Lower leg skin (tissue), 3 donors: ENCODE measurements around the gene PRRX2.

ENCODE experiments used
- POLR2A ChIP-seq, 2 donors: fragments of 450-650 bp; IDR thresholded peaks; one replicate each; pipeline ENCODE4 v1.6.1; 2016 to 2017; ENCODE audit warnings: antibody characterized with exemption in 2 of 2, mild to moderate bottlenecking in 1 of 2, moderate library complexity in 1 of 2
- TF ChIP-seq, protein P1 (sequence below), 3 donors: fragments of 450-650 bp; IDR thresholded peaks; one replicate each; pipeline ENCODE4 v1.5.1; 2016; ENCODE audit warnings: antibody characterized with exemption in 3 of 3, mild to moderate bottlenecking in 3 of 3, moderate library complexity in 2 of 3

DNA sequence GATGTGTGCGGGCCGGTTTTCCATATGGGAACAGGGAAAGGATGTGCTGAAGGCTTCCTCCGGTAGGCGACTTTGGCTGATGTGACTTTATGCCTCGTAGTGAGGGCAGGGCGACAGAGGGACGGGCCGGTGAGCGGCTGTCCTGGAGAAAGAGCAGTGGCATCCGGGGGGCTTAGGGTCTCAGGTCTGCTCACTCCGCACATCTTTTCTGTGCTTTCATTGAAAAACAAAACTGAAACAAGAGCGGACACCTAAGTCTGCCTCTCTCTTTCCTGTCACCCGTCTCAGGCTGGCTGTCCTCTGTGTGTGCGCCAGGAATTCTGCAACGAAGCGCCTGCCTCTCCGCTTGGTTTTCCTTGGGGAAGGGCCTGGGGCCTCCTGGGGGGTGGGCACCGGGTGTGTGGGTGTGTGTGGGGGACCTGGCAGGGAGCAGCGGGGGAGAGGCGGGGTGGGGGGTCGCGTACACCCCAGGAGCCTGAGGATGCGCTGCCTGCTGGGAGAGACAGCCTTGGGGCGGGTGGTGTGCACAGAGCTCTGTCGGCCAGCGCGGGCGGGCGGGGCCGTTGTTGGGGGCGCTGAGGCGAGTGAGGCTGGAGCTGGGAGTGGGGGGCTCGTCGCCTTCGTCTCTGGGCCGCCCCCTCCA, 580 bp upstream of the PRRX2 start:
- TF ChIP-seq, protein P1, sequence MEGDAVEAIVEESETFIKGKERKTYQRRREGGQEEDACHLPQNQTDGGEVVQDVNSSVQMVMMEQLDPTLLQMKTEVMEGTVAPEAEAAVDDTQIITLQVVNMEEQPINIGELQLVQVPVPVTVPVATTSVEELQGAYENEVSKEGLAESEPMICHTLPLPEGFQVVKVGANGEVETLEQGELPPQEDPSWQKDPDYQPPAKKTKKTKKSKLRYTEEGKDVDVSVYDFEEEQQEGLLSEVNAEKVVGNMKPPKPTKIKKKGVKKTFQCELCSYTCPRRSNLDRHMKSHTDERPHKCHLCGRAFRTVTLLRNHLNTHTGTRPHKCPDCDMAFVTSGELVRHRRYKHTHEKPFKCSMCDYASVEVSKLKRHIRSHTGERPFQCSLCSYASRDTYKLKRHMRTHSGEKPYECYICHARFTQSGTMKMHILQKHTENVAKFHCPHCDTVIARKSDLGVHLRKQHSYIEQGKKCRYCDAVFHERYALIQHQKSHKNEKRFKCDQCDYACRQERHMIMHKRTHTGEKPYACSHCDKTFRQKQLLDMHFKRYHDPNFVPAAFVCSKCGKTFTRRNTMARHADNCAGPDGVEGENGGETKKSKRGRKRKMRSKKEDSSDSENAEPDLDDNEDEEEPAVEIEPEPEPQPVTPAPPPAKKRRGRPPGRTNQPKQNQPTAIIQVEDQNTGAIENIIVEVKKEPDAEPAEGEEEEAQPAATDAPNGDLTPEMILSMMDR (IDR thresholded peaks at IDR 0.05) = no peak
- no peak for TF ChIP-seq POLR2A (IDR thresholded peaks at IDR 0.05)
